OCI-LY1 (cell line): ENCODE data around the gene LIPC.
A peak's percentile ranks its signal among the peaks of the same experiment; 100 is the strongest.

Experiments
- H2AFZ ChIP-seq: fragments of 200-600 bp; sonication (generic), shearing (Covaris generic); 2 replicates; pipeline ENCODE4 v1.6.0; 2014; ENCODE audit warnings: antibody characterized with exemption, mild to moderate bottlenecking, low read length
- H3F3A ChIP-seq: fragments of 200-600 bp; sonication (generic), shearing (Covaris generic); 2 replicates; pipeline ENCODE4 v1.6.0; 2014; ENCODE audit warnings: mild to moderate bottlenecking, antibody characterized with exemption, low read length, moderate library complexity; ENCODE audit not compliant: insufficient read depth
- H3K27ac ChIP-seq: fragments of 200-600 bp; sonication (generic); 2 replicates; pipeline ENCODE4 v1.5.1; 2014; ENCODE audit warnings: low read length, mixed run types, mild to moderate bottlenecking, low read depth; ENCODE audit not compliant: poor library complexity, severe bottlenecking
- H3K27me3 ChIP-seq: fragments of 200-600 bp; sonication (generic); 2 replicates; pipeline ENCODE4 v1.6.0; 2014; ENCODE audit warnings: antibody characterized with exemption, mild to moderate bottlenecking, low read length, moderate library complexity; ENCODE audit not compliant: insufficient read depth
- H3K36me3 ChIP-seq: fragments of 200-600 bp; sonication (generic); 2 replicates; pipeline ENCODE4 v1.6.1; 2014; ENCODE audit warnings: mild to moderate bottlenecking, antibody characterized with exemption, low read length, moderate library complexity, mixed read lengths; ENCODE audit not compliant: insufficient read depth
- H3K4me1 ChIP-seq: fragments of 200-600 bp; sonication (generic); 2 replicates; pipeline ENCODE4 v1.5.1; 2014; ENCODE audit warnings: mild to moderate bottlenecking, low read length, moderate library complexity; ENCODE audit not compliant: insufficient read depth, severe bottlenecking
- H3K4me2 ChIP-seq: fragments of 200-600 bp; sonication (generic), shearing (Covaris generic); 2 replicates; pipeline ENCODE4 v1.6.1; 2014; ENCODE audit warnings: low read length
- H3K4me3 ChIP-seq: fragments of 200-600 bp; sonication (generic); 2 replicates; pipeline ENCODE4 v1.5.1; 2014; ENCODE audit warnings: low read length, low read depth, mild to moderate bottlenecking, mixed read lengths; ENCODE audit not compliant: poor library complexity, severe bottlenecking
- H3K79me2 ChIP-seq: fragments of 200-600 bp; shearing (Covaris generic); 2 replicates; pipeline ENCODE4 v1.6.1; 2016; ENCODE audit warnings: mixed run types, low read length, mixed read lengths; ENCODE audit not compliant: insufficient read depth
- H3K9ac ChIP-seq: fragments of 200-600 bp; sonication (generic), shearing (Covaris generic); 2 replicates; pipeline ENCODE4 v1.6.1; 2014; ENCODE audit warnings: mild to moderate bottlenecking, low read length, mixed read lengths
- H3K9me2 ChIP-seq: fragments of 200-600 bp; sonication (generic), shearing (Covaris generic); 2 replicates; pipeline ENCODE4 v1.6.1; 2014; ENCODE audit warnings: low read depth, mild to moderate bottlenecking, low read length, mixed read lengths
- H3K9me3 ChIP-seq: fragments of 200-600 bp; shearing (Covaris generic); 2 replicates; pipeline ENCODE4 v1.6.1; 2014; ENCODE audit warnings: low read length, mixed read lengths
- H4K20me1 ChIP-seq: fragments of 200-600 bp; sonication (generic), shearing (Covaris generic); 2 replicates; pipeline ENCODE4 v1.6.0; 2016; ENCODE audit warnings: mild to moderate bottlenecking, low read length; ENCODE audit not compliant: insufficient read depth
- EZH2 ChIP-seq: fragments of 200-600 bp; sonication (generic), shearing (Covaris generic); IDR thresholded peaks from 2 replicates; pipeline ENCODE4 v1.8.0; 2017; ENCODE audit warnings: borderline replicate concordance, mixed run types, mild to moderate bottlenecking, antibody characterized with exemption, low read length, moderate library complexity, mixed read lengths
- TF ChIP-seq, protein P1 (sequence below): fragments of 200-600 bp; sonication (generic), shearing (Covaris generic); IDR thresholded peaks from 2 replicates; pipeline ENCODE4 v1.5.1; 2017; ENCODE audit warnings: mild to moderate bottlenecking, antibody characterized with exemption, low read length, moderate library complexity, mixed read lengths

Gene LIPC

GRCh38 chr15:58546066-58546591 lies 114.3 kb downstream of the LIPC start:
- no peaks in the 10 kb centered on the region for H3F3A ChIP-seq
- H4K20me1 ChIP-seq: no peaks in the 10 kb centered on the region
- H3K9ac ChIP-seq: no peak overlapping the region
- no peak overlapping the region for H3K4me3 ChIP-seq
- no peak overlapping the region for H3K27ac ChIP-seq
- H3K4me2 ChIP-seq: no peak overlapping the region
- no peaks in the 10 kb centered on the region for H3K9me3 ChIP-seq
- H3K36me3 ChIP-seq: no peaks in the 10 kb centered on the region
- H3K79me2 ChIP-seq: no peaks in the 10 kb centered on the region
- H2AFZ ChIP-seq: no peak overlapping the region
- peaks cover 39% of the 10 kb centered on the region for H3K4me1 ChIP-seq
- no peaks in the 10 kb centered on the region for H3K9me2 ChIP-seq
- TF ChIP-seq EZH2: no peak
- TF ChIP-seq, protein P1, sequence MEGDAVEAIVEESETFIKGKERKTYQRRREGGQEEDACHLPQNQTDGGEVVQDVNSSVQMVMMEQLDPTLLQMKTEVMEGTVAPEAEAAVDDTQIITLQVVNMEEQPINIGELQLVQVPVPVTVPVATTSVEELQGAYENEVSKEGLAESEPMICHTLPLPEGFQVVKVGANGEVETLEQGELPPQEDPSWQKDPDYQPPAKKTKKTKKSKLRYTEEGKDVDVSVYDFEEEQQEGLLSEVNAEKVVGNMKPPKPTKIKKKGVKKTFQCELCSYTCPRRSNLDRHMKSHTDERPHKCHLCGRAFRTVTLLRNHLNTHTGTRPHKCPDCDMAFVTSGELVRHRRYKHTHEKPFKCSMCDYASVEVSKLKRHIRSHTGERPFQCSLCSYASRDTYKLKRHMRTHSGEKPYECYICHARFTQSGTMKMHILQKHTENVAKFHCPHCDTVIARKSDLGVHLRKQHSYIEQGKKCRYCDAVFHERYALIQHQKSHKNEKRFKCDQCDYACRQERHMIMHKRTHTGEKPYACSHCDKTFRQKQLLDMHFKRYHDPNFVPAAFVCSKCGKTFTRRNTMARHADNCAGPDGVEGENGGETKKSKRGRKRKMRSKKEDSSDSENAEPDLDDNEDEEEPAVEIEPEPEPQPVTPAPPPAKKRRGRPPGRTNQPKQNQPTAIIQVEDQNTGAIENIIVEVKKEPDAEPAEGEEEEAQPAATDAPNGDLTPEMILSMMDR: no peak
- H3K27me3 ChIP-seq: no peaks in the 10 kb centered on the region

DNA sequence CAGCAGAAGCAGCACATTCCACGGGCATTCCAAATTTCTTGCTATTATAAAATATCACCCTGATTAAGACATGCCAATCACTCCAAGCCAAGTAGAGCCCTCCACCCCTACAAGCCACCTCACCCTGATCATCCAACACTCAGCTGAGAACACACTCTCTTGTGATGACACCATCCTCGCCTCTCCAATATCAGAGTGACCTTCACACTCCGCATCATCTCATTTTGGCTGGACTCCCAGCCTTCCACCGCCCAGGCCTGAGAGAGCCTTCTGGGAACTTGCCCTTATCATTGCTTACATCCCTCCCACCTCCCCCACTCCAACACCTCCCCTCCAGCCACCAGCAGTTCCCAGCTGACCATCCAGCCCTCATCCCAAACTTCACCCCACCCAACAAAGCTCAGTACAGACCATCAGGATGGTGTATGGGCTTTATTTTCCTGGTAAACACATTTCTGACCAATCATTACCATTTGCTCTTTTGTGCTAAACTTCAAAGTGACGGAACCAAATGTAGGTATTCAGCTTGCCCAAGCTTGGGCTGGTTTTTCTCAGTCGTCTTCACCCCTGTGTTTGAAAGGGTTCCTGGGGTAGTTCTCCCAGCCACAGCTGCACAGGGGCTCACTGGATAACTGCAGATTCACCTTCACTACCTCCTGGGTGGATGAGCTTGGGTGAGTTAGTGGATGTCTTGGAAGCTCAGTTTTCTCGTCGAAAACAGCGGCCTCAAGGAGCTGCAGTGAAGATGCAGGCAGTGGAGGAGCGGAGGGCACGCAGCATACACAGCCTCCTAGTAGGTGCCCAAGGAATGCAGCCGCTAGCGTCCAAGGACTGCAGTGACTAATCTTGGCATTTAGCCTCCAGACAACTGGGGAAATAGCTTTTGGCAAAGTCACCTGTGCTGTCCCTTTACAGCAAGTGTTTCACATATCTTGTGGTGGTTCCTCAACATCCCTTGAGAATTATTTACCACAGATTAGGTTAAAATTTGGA lies 115.1 kb downstream of the LIPC start:
- no peaks in the 10 kb centered on the region for H3K36me3 ChIP-seq
- H3K9ac ChIP-seq: no peak overlapping the region
- no peaks in the 10 kb centered on the region for H3K9me3 ChIP-seq
- H2AFZ ChIP-seq: no peak overlapping the region
- no peaks in the 10 kb centered on the region for H4K20me1 ChIP-seq
- H3F3A ChIP-seq: 0 out of 2 replicates have a peak, but pooled peaks cover 6% of the 10 kb centered on the region
- H3K4me2 ChIP-seq: no peak overlapping the region
- H3K4me1 ChIP-seq: peaks cover 47% of the 10 kb centered on the region
- peak overlapping the region; percentile 99 for H3K27ac ChIP-seq
- no peak overlapping the region for H3K4me3 ChIP-seq
- no peaks in the 10 kb centered on the region for H3K79me2 ChIP-seq
- no peak for TF ChIP-seq EZH2
- TF ChIP-seq, protein P1: no peak
- no peaks in the 10 kb centered on the region for H3K9me2 ChIP-seq
- no peaks in the 10 kb centered on the region for H3K27me3 ChIP-seq

DNA sequence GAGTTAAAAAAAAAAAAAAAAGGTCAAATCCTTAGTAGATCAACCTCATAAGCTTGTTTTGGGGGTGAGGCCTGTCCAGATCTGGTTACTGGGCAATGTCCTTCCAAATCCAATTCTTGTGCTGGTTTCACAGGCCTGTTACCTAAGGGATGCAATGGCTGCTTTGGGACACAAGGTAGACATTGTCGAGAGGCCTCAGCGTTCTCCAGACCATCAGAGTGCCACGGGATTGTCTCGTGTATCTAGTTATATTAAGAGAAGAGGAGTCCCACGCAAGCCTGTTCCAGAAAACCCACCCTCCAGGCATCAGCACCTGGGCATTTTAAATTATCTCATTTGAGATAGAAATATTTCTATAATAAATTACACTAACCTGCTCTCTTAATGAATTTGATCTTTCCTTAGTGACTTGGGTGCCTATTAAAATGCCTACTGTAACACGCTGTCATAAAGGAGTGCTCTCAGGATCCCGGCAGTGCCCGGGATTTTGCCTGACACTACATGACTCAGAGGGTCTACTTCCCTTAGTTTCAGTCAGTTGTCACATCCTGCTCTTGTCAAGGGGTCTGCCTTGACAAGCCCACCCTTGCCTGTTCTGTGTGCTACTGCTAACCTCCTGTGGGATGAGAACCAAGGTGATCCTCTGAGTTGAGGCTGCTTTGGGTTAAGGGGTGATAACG lies 116.0 kb downstream of the LIPC start:
- H3K4me2 ChIP-seq: no peak overlapping the region
- H3K4me1 ChIP-seq: peaks cover 55% of the 10 kb centered on the region
- no peaks in the 10 kb centered on the region for H3K27me3 ChIP-seq
- H3K4me3 ChIP-seq: no peak overlapping the region
- H3F3A ChIP-seq: peaks cover 13% of the 10 kb centered on the region; the same call in 1 of the 2 replicates
- peak overlapping the region; percentile 99 for H3K27ac ChIP-seq
- H3K9me2 ChIP-seq: no peaks in the 10 kb centered on the region
- no peaks in the 10 kb centered on the region for H4K20me1 ChIP-seq
- 0 out of 2 replicates have a peak overlapping the region, but pooled peaks have one; percentile 13 for H3K9ac ChIP-seq
- H2AFZ ChIP-seq: no peak overlapping the region
- no peaks in the 10 kb centered on the region for H3K36me3 ChIP-seq
- H3K79me2 ChIP-seq: no peaks in the 10 kb centered on the region
- H3K9me3 ChIP-seq: no peaks in the 10 kb centered on the region
- TF ChIP-seq, protein P1: no peak
- TF ChIP-seq EZH2: no peak
